Astrocyte (in vitro differentiated cells and primary cell): ENCODE results near the gene RALGPS2.

Experiments
- CTCF ChIP-seq: IDR thresholded peaks from 2 replicates; pipeline ENCODE4 v1.5.1; 2011; ENCODE audit warnings: low read depth, mild to moderate bottlenecking, inconsistent platforms, low read length, moderate library complexity; ENCODE audit not compliant: insufficient read depth
- EZH2 ChIP-seq: IDR thresholded peaks from 2 replicates; pipeline ENCODE4 v1.6.1; 2012; ENCODE audit warnings: mild to moderate bottlenecking, low read length, inconsistent platforms; ENCODE audit not compliant: insufficient read depth

GRCh38 chr1:178874966-178875365, 149.9 kb downstream of the RALGPS2 start:
- TF ChIP-seq EZH2, result no peak
- TF ChIP-seq CTCF, result no peak
